ENCODE measurements around the gene CHCHD3. TPM values are rescaled to one million over a fixed set of nuclear protein-coding genes. Genes with fewer than 3 reads are reported as not detected.

CHCHD3 gene
- total RNA-seq (10 to 100 TPM; 86.9 to 87.6 TPM), polyA plus RNA-seq (59.1 TPM)

DNA sequence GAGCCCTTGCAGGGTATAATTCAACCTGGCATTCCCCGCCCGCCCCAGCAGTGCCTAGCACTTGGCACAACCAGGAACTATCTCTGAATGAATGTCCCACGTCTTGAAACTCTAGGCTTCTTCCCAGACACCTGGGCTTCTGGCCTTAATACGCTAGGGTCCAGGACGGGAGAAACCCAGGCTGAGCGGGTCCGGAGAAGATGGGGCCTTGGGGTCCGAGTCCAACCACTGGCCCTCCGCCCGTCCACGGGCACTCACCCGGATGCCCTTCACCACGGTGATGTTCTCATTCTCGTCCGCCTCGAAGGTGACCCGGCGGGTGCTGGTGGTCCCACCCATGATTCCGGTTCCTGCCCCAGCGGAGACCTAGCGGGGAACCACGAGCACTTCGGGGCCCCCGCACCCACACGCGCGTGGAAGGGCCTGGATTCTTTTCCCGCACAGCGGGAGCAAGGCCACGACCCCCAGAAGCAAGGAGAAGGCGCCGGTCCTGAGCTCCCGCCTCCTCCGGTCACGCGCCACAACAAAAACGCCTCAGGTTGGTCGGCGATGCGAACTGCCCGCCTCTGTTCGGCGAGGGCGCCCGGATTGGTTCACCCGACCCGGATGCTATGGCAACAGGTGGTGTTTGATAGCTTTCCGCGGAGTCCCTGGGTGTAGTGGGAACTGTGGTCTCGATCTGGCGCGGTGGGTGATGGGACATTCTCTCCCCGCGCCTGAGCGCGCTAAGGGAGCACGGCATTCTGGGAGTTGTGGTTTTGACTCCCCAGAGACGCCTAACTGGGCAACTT is at the start of gene CHCHD3:
CHCHD3 (minus strand) TSS at position 492 of the 791 bp plus-strand sequence; CDS start at position 339, 153 bp downstream.
- no peaks in the 10 kb centered on the region for H3K27me3 ChIP-seq (ENCODE audit: insufficient read depth, low read length, poor library complexity, severe bottlenecking)
- CTCF ChIA-PET, result interaction anchor here (1.1 kb wide), 1 partner anchor 10 kb away, joined by 3 read pairs; no protein-coding TSS in a partner anchor
- H3K9me3 Mint-ChIP-seq, result no peaks in the 10 kb centered on the region
- H3K27me3 Mint-ChIP-seq, result peaks cover 0 to 2% of the 10 kb centered on the region in 2 donors
- H3K4me3 ChIP-seq (ENCODE audit: low read length), result peak within 1 kb of the TSS; percentile 94
- peak within 1 kb of the TSS; percentile 85 to 99 (median 96) for H3K27ac Mint-ChIP-seq
- peaks cover 27 to 47% (median 35%) of the 10 kb centered on the region in 3 donors for H3K4me1 Mint-ChIP-seq
- H3K4me3 Mint-ChIP-seq, result peak within 1 kb of the TSS; percentile 90 to 97 (median 93)
- POLR2A ChIA-PET, result interaction anchor here (1.1 kb wide), 2 partner anchors 171 to 1235 kb away, joined by 4 to 8 read pairs; partner anchors contain the start of genes EXOC4 and SLC35B4
- DNase-seq, result peak; percentile 92 to 97 (median 95)
- H3K36me3 ChIP-seq (ENCODE audit: insufficient read depth, low read length), result no peaks in the 10 kb centered on the region
- H3K4me1 ChIP-seq (ENCODE audit: insufficient read depth, low read length), result peaks cover 16% of the 10 kb centered on the region
- no peaks in the 10 kb centered on the region for H3K9me3 ChIP-seq (ENCODE audit: low read length)
- peaks cover 0 to 15% (median 0%) of the 10 kb centered on the region in 3 donors for H3K36me3 Mint-ChIP-seq
- peak within 1 kb of the TSS; percentile 94 for H3K27ac ChIP-seq (ENCODE audit: low read depth, low read length)

DNA sequence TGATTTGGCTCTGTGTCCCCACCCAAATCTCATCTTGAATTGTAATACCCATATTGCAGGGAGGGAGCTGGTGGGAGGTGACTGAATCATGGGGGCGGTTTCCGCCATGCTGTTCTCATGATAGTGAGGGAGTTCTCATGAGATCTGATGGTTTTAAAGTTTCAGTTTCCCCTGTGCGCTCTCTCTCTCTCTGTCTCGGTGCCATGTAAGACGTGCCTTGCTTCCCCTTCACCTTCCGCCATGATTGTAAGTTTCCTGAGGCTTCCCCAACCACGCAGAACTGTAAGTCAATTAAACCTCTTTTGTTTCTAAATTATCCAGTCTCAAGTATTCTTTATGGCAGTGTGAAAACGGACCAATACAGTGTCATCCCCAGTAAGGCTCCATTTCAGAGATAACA is 48.3 kb upstream of the CHCHD3 start:
- no peak overlapping the region for H3K27ac Mint-ChIP-seq
- peak overlapping the region in 1 of 7 donors; percentile 61 for H3K4me3 Mint-ChIP-seq
- Histone ChIP-seq H3K36me3 (ENCODE audit: insufficient read depth, low read length) (no peaks in the 10 kb centered on the region), H3K27ac (ENCODE audit: low read depth, low read length) (no peak overlapping the region), H3K4me3 (ENCODE audit: low read length) (no peak overlapping the region), H3K9me3 (ENCODE audit: low read length) (no peaks in the 10 kb centered on the region), H3K27me3 (ENCODE audit: insufficient read depth, low read length, poor library complexity, severe bottlenecking) (no peaks in the 10 kb centered on the region), H3K4me1 (ENCODE audit: insufficient read depth, low read length) (no peaks in the 10 kb centered on the region)
- no peaks in the 10 kb centered on the region for H3K4me1 Mint-ChIP-seq
- H3K27me3 Mint-ChIP-seq, result peaks cover 3 to 19% of the 10 kb centered on the region in 2 donors
- H3K36me3 Mint-ChIP-seq, result peaks cover 0 to 6% (median 0%) of the 10 kb centered on the region in 3 donors
- peaks cover 0 to 2% (median 0%) of the 10 kb centered on the region in 5 donors for H3K9me3 Mint-ChIP-seq
- ChIA-PET POLR2A (no interaction called here), CTCF (no interaction called here)
- no peak for DNase-seq

DNA sequence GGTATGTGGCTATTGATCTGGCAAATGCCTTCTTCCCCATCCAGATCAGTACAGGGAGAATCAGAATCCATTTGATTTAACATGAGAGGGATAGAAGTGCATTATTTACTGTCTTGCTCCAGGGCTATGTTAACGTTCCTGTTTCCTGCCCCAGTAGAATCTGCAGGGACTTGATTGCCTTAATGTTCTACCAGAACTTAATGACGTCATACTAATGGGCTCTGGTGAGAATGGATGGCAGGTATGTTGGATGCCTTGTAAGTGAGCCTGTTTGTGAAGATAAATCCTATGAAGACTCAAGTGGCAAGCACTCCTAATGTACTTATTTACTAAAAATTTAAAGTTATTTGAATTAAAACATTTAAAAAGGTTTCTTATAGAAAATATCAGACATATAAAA is 44.5 kb upstream of the CHCHD3 start:
- Histone ChIP-seq H3K4me3 (ENCODE audit: low read length) (no peak overlapping the region), H3K36me3 (ENCODE audit: insufficient read depth, low read length) (no peaks in the 10 kb centered on the region), H3K9me3 (ENCODE audit: low read length) (no peaks in the 10 kb centered on the region), H3K27ac (ENCODE audit: low read depth, low read length) (no peak overlapping the region), H3K27me3 (ENCODE audit: insufficient read depth, low read length, poor library complexity, severe bottlenecking) (no peaks in the 10 kb centered on the region), H3K4me1 (ENCODE audit: insufficient read depth, low read length) (no peaks in the 10 kb centered on the region)
- Mint-ChIP-seq H3K9me3 (peaks cover 0 to 2% (median 0%) of the 10 kb centered on the region in 5 donors), H3K4me1 (no peaks in the 10 kb centered on the region), H3K27me3 (peaks cover 5 to 26% of the 10 kb centered on the region in 2 donors), H3K27ac (no peak overlapping the region), H3K36me3 (peaks cover 0 to 6% (median 0%) of the 10 kb centered on the region in 3 donors), H3K4me3 (no peak overlapping the region)
- ChIA-PET POLR2A (no interaction called here), CTCF (no interaction called here)
- no peak for DNase-seq

DNA sequence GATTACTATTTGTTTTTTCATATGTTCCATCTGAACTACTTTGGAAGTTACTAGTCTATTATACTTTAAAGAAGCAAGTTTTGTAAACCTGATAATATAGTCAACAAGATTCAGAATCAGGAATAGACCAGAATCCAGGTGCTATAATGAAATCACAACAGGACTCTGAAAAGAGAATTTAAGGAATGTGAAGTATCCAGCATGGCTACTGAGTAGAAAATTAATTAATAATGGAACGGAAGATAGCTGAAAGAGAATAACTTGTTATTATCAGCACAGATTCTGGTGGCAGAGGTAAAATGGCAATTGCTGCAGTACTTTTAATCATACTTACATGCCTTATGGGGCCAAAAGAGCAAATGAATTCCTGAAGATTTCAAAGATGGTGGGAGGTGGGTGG is 43.1 kb upstream of the CHCHD3 start:
- no peaks in the 10 kb centered on the region for H3K36me3 Mint-ChIP-seq
- no peak for DNase-seq
- H3K27ac ChIP-seq (ENCODE audit: low read depth, low read length), result no peak overlapping the region
- H3K4me3 Mint-ChIP-seq, result no peak overlapping the region
- no peaks in the 10 kb centered on the region for H3K4me1 Mint-ChIP-seq
- no peaks in the 10 kb centered on the region for H3K36me3 ChIP-seq (ENCODE audit: insufficient read depth, low read length)
- no peaks in the 10 kb centered on the region for H3K9me3 ChIP-seq (ENCODE audit: low read length)
- peak overlapping the region in 1 of 8 donors; percentile 74 for H3K27ac Mint-ChIP-seq
- H3K27me3 Mint-ChIP-seq, result peaks cover 1 to 21% of the 10 kb centered on the region in 2 donors
- no peak overlapping the region for H3K4me3 ChIP-seq (ENCODE audit: low read length)
- no peaks in the 10 kb centered on the region for H3K4me1 ChIP-seq (ENCODE audit: insufficient read depth, low read length)
- CTCF ChIA-PET, result no interaction called here
- no peaks in the 10 kb centered on the region for H3K27me3 ChIP-seq (ENCODE audit: insufficient read depth, low read length, poor library complexity, severe bottlenecking)
- no peaks in the 10 kb centered on the region for H3K9me3 Mint-ChIP-seq
- POLR2A ChIA-PET, result no interaction called here

DNA sequence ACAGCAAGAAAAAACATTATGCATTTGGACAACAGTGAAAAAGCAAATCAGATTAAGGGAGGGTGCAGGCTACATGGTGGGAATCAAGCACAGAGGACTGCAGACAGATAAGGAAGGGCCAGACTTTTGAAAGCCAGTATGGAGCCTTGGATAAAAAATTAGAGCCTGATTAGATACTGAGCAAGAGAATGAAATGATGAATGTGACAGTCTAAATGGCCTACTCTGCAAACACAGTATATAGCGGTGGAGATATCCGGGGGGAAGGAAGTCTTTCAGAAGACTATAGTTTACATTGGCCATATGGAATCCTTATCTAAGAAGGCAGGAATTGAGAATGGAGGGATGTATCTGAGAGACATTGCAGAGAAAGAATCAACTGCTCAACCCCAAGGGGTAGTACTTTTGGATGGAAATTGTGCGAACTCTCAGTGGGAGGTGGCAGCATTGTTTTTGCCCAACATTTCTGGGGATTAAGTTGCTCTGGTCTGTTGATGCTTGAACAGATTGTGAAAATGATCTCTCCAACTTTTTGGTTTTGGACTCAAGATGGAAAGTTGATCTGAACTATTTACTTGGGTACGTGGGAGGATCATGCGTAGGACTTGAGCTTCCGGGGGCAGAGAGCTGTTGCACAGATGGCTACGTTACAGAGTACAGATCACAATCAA is 39.4 kb upstream of the CHCHD3 start:
- Histone ChIP-seq H3K27me3 (ENCODE audit: insufficient read depth, low read length, poor library complexity, severe bottlenecking) (no peaks in the 10 kb centered on the region), H3K4me3 (ENCODE audit: low read length) (no peak overlapping the region), H3K9me3 (ENCODE audit: low read length) (no peaks in the 10 kb centered on the region), H3K36me3 (ENCODE audit: insufficient read depth, low read length) (no peaks in the 10 kb centered on the region), H3K4me1 (ENCODE audit: insufficient read depth, low read length) (no peaks in the 10 kb centered on the region), H3K27ac (ENCODE audit: low read depth, low read length) (no peak overlapping the region)
- H3K9me3 Mint-ChIP-seq, result no peaks in the 10 kb centered on the region
- H3K27ac Mint-ChIP-seq, result peak overlapping the region in 1 of 8 donors; percentile 2
- no peak for DNase-seq
- POLR2A ChIA-PET, result no interaction called here
- H3K27me3 Mint-ChIP-seq, result peaks cover 1 to 23% of the 10 kb centered on the region in 2 donors
- H3K4me1 Mint-ChIP-seq, result no peaks in the 10 kb centered on the region
- CTCF ChIA-PET, result no interaction called here
- H3K36me3 Mint-ChIP-seq, result no peaks in the 10 kb centered on the region
- H3K4me3 Mint-ChIP-seq, result no peak overlapping the region

DNA sequence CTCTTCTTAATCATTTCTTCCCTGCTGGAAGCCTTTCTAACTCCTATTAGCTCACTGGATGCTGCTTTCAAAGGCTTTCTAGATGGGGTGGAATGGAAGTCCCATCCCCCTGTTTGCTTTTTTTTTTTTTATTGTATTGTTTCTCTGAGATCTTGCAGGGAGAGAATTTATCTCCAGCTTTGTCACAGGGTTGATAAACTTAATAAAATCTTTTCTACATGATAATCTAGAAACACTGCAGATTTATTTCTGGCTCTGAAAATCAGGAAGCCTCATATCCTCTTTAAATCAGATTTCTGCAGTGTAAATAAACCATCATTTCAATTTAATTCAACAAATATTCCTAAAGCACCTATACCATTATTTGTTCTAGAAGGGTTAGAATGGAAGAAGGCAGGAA is 37.2 kb upstream of the CHCHD3 start:
- no peaks in the 10 kb centered on the region for H3K4me1 Mint-ChIP-seq
- H3K27me3 Mint-ChIP-seq, result peaks cover 8 to 33% of the 10 kb centered on the region in 2 donors
- Histone ChIP-seq H3K4me3 (ENCODE audit: low read length) (no peak overlapping the region), H3K36me3 (ENCODE audit: insufficient read depth, low read length) (no peaks in the 10 kb centered on the region), H3K27me3 (ENCODE audit: insufficient read depth, low read length, poor library complexity, severe bottlenecking) (no peaks in the 10 kb centered on the region), H3K9me3 (ENCODE audit: low read length) (no peaks in the 10 kb centered on the region), H3K27ac (ENCODE audit: low read depth, low read length) (no peak overlapping the region), H3K4me1 (ENCODE audit: insufficient read depth, low read length) (no peaks in the 10 kb centered on the region)
- no peaks in the 10 kb centered on the region for H3K9me3 Mint-ChIP-seq
- DNase-seq, result no peak
- no peak overlapping the region for H3K27ac Mint-ChIP-seq
- H3K4me3 Mint-ChIP-seq, result no peak overlapping the region
- no peaks in the 10 kb centered on the region for H3K36me3 Mint-ChIP-seq
- CTCF ChIA-PET, result no interaction called here
- POLR2A ChIA-PET, result no interaction called here

DNA sequence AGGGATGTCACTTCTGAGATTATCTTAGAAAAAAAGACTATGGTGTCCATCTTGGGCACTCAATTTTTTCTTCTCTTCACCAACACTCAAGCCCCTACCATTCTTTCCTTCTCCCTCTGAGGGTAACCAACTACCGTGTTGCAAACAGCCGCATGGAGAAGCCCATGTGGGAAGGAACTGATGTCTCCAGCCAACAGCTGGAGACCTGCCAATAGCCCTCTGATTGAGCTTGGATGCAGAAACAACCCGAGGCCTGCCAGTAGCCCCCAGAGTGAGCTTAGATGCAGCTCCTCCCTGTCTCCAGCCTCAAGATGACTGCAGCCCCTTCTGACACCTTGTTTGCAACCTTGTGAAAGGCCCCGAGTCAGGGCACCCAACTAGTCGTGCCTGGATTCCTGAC is 36.4 kb upstream of the CHCHD3 start:
- H3K4me3 ChIP-seq (ENCODE audit: low read length), result no peak overlapping the region
- ChIA-PET CTCF (no interaction called here), POLR2A (no interaction called here)
- H3K9me3 Mint-ChIP-seq, result no peaks in the 10 kb centered on the region
- no peak overlapping the region for H3K27ac ChIP-seq (ENCODE audit: low read depth, low read length)
- H3K36me3 Mint-ChIP-seq, result no peaks in the 10 kb centered on the region
- H3K27me3 ChIP-seq (ENCODE audit: insufficient read depth, low read length, poor library complexity, severe bottlenecking), result no peaks in the 10 kb centered on the region
- peak overlapping the region in 1 of 8 donors; percentile 32 for H3K27ac Mint-ChIP-seq
- no peak for DNase-seq
- peaks cover 10 to 38% of the 10 kb centered on the region in 2 donors for H3K27me3 Mint-ChIP-seq
- no peaks in the 10 kb centered on the region for H3K36me3 ChIP-seq (ENCODE audit: insufficient read depth, low read length)
- no peaks in the 10 kb centered on the region for H3K9me3 ChIP-seq (ENCODE audit: low read length)
- no peak overlapping the region for H3K4me3 Mint-ChIP-seq
- no peaks in the 10 kb centered on the region for H3K4me1 ChIP-seq (ENCODE audit: insufficient read depth, low read length)
- no peaks in the 10 kb centered on the region for H3K4me1 Mint-ChIP-seq

DNA sequence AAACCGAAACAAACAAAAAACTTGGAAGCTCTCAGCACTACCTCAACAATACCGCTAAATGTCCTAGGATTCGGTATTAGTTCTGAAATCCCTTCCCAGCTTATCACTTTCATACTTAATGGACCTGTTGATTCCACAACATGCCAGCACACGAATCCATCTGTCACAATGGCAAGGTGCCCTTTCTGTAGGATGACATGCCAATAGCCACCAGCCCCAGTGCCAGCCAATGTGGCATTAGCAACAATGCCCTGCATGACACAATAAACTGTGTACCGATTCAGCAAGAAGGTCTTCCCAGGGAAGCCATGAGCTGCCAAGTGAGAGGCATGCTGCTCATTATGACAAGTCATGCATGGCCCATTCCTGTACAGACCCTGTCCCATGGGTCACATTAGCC is 35.6 kb upstream of the CHCHD3 start:
- H3K4me3 ChIP-seq (ENCODE audit: low read length), result no peak overlapping the region
- no peaks in the 10 kb centered on the region for H3K4me1 ChIP-seq (ENCODE audit: insufficient read depth, low read length)
- no peak overlapping the region for H3K27ac ChIP-seq (ENCODE audit: low read depth, low read length)
- no peaks in the 10 kb centered on the region for H3K9me3 ChIP-seq (ENCODE audit: low read length)
- DNase-seq, result no peak
- H3K27me3 ChIP-seq (ENCODE audit: insufficient read depth, low read length, poor library complexity, severe bottlenecking), result no peaks in the 10 kb centered on the region
- no peak overlapping the region for H3K4me3 Mint-ChIP-seq
- H3K36me3 ChIP-seq (ENCODE audit: insufficient read depth, low read length), result no peaks in the 10 kb centered on the region
- POLR2A ChIA-PET, result no interaction called here
- no peaks in the 10 kb centered on the region for H3K9me3 Mint-ChIP-seq
- no peaks in the 10 kb centered on the region for H3K4me1 Mint-ChIP-seq
- H3K27me3 Mint-ChIP-seq, result peaks cover 12 to 44% of the 10 kb centered on the region in 2 donors
- H3K27ac Mint-ChIP-seq, result no peak overlapping the region
- CTCF ChIA-PET, result no interaction called here
- no peaks in the 10 kb centered on the region for H3K36me3 Mint-ChIP-seq

Measured in CD8-positive, alpha-beta memory T cell (primary cell).